Measurements from ENCODE around the gene HSPG2. TPM values are rescaled to one million over a fixed set of nuclear protein-coding genes. Genes with fewer than 3 reads are reported as not detected.

Gene HSPG2
- total RNA-seq, 1 donor from 2014 or later, result 1.7 TPM

GRCh38 chr1:21896026-21896425 lies 41.1 kb downstream of the HSPG2 start:
- no peak for ATAC-seq (ENCODE audit: low read depth)
- no peak for TF ChIP-seq CTCF (IDR thresholded peaks at IDR 0.05)
- Mint-ChIP-seq H3K27me3 (peaks cover 6% of the 10 kb centered on the region), H3K27ac (no peak overlapping the region), H3K4me3 (no peak overlapping the region), H3K36me3 (ENCODE audit: low read depth) (no peaks in the 10 kb centered on the region), H3K4me1 (no peaks in the 10 kb centered on the region), H3K9me3 (no peaks in the 10 kb centered on the region)
- ChIA-PET POLR2A (no interaction called here), CTCF (interaction anchor here (0.6 kb wide), 1 partner anchor 106 kb away, joined by 3 read pairs; no protein-coding TSS in a partner anchor)
- DNase-seq, result no peak
- intact Hi-C loops (cut with micrococcal nuclease), result no loop called here

GRCh38 chr1:21894034-21894881 lies 42.9 kb downstream of the HSPG2 start:
- H3K9me3 Mint-ChIP-seq, result no peaks in the 10 kb centered on the region
- POLR2A ChIA-PET, result no interaction called here
- H3K36me3 Mint-ChIP-seq (ENCODE audit: low read depth), result no peaks in the 10 kb centered on the region
- TF ChIP-seq CTCF (IDR thresholded peaks at IDR 0.05), result no peak
- CTCF ChIA-PET, result no interaction called here
- H3K4me1 Mint-ChIP-seq, result no peaks in the 10 kb centered on the region
- DNase-seq, result no peak
- H3K4me3 Mint-ChIP-seq, result no peak overlapping the region
- no peak for ATAC-seq (ENCODE audit: low read depth)
- intact Hi-C loops (cut with micrococcal nuclease), result no loop called here
- no peak overlapping the region for H3K27ac Mint-ChIP-seq
- H3K27me3 Mint-ChIP-seq, result peaks cover under 1% of the 10 kb centered on the region

- H3K36me3 Mint-ChIP-seq (ENCODE audit: low read depth), result no peaks in the 10 kb centered on the region
- ATAC-seq (ENCODE audit: low read depth), result no peak
- no peak for TF ChIP-seq CTCF (IDR thresholded peaks at IDR 0.05)
- no peaks in the 10 kb centered on the region for H3K27me3 Mint-ChIP-seq
- intact Hi-C loops (cut with micrococcal nuclease), result no loop called here
- H3K27ac Mint-ChIP-seq, result no peak overlapping the region
- ChIA-PET CTCF (no interaction called here), POLR2A (no interaction called here)
- no peak overlapping the region for H3K4me3 Mint-ChIP-seq
- H3K4me1 Mint-ChIP-seq, result no peaks in the 10 kb centered on the region
- DNase-seq, result no peak
- no peaks in the 10 kb centered on the region for H3K9me3 Mint-ChIP-seq
Measured at GRCh38 chr1:21893046-21893805, 43.9 kb downstream of the HSPG2 start.

- no peaks in the 10 kb centered on the region for H3K36me3 Mint-ChIP-seq (ENCODE audit: low read depth)
- H3K9me3 Mint-ChIP-seq, result no peaks in the 10 kb centered on the region
- no peaks in the 10 kb centered on the region for H3K4me1 Mint-ChIP-seq
- DNase-seq (no peak), ATAC-seq (ENCODE audit: low read depth) (no peak)
- CTCF ChIA-PET, result no interaction called here
- intact Hi-C loops (cut with micrococcal nuclease), result no loop called here
- no peaks in the 10 kb centered on the region for H3K27me3 Mint-ChIP-seq
- no peak for TF ChIP-seq CTCF (IDR thresholded peaks at IDR 0.05)
- H3K27ac Mint-ChIP-seq, result no peak overlapping the region
- POLR2A ChIA-PET, result no interaction called here
- no peak overlapping the region for H3K4me3 Mint-ChIP-seq
Measured at GRCh38 chr1:21891621-21892479, 45.3 kb downstream of the HSPG2 start.

All from activated B cell treated with CpG ODN at 0.5 μM for 24 hours (primary cell).